Measurements from ENCODE around the gene TREH.

GRCh38 chr11:118619444-118620197, 59.8 kb downstream of the TREH start:
- TF ChIP-seq CTCF (IDR thresholded peaks at IDR 0.05), result no peak
- peak; percentile 63; the same call in 1 of the 2 replicates for TF ChIP-seq RXRA (IDR thresholded peaks at IDR 0.05; ENCODE audit: borderline replicate concordance, low read depth)
- no peak for TF ChIP-seq RAD21 (IDR thresholded peaks at IDR 0.05; ENCODE audit: low read length)
- TF ChIP-seq REST (IDR thresholded peaks at IDR 0.05; ENCODE audit: low read depth, low read length), result no peak
- TF ChIP-seq YY1 (IDR thresholded peaks at IDR 0.05; ENCODE audit: low read depth), result no peak
- no peak for TF ChIP-seq GABPA (IDR thresholded peaks at IDR 0.05; ENCODE audit: low read depth)
- TF ChIP-seq MXI1 (IDR thresholded peaks at IDR 0.05; ENCODE audit: low read depth, low read length), result no peak
- peak; percentile 53 for TF ChIP-seq POLR2AphosphoS5 (IDR thresholded peaks at IDR 0.05; ENCODE audit: low read depth, low read length)
- TF ChIP-seq EP300 (IDR thresholded peaks at IDR 0.05; ENCODE audit: borderline replicate concordance in 1 of 2, low read depth in 1 of 2, low read length in 1 of 2), result peak in 1 of 2 experiments; percentile 57; a peak in 1 of 4 replicates
- TF ChIP-seq NFIC (IDR thresholded peaks at IDR 0.05; ENCODE audit: borderline replicate concordance), result peak; percentile 44
- TF ChIP-seq CHD2 (IDR thresholded peaks at IDR 0.05; ENCODE audit: low read length, partially characterized antibody), result no peak
- no peak for TF ChIP-seq EZH2phosphoT487 (IDR thresholded peaks at IDR 0.05; ENCODE audit: borderline replicate concordance, low read depth)
- TF ChIP-seq USF1 (IDR thresholded peaks at IDR 0.05; ENCODE audit: borderline replicate concordance, low read depth), result no peak

Data from SK-N-SH (cell line).